ENCODE measurements around the gene NTNG1.

GRCh38 chr1:107095647-107096046 is 45.2 kb upstream of the NTNG1 start:
- TF ChIP-seq CTCF (IDR thresholded peaks at IDR 0.05): no peak
- TF ChIP-seq POLR2A (IDR thresholded peaks at IDR 0.05): no peak
